Measurements from ENCODE around the gene RUVBL1.

RUVBL1 gene

GRCh38 chr3:128066114-128066513 lies 57.5 kb downstream of the RUVBL1 start:
- DNase-seq = no peak

DNA sequence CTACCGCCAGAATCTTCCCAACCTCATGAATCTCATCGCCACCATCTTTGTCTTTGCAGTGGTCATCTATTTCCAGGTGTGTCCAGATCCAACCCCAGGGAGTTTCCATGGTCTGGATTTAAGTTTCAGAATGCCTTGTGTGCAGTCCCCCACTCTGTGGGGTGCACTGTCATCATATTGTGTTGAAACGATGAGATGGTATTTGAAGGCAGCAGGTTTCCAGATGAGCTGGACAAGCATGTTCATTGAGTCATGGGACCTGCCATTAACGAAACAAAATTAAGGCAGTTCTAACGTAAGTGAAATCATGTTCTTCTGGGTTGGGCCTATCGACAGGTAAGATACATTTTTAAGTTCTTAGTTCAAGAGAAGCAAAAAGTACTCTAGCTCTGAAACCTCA lies 58.6 kb downstream of the RUVBL1 start:
- DNase-seq = no peak

GRCh38 chr3:128063865-128064264 lies 59.7 kb downstream of the RUVBL1 start:
- DNase-seq = no peak

- no peak for DNase-seq
Measured at GRCh38 chr3:128062033-128062745, 61.4 kb downstream of the RUVBL1 start.

- DNase-seq = peak; percentile 97
Measured at GRCh38 chr3:128060473-128061381, 62.9 kb downstream of the RUVBL1 start.

DNA sequence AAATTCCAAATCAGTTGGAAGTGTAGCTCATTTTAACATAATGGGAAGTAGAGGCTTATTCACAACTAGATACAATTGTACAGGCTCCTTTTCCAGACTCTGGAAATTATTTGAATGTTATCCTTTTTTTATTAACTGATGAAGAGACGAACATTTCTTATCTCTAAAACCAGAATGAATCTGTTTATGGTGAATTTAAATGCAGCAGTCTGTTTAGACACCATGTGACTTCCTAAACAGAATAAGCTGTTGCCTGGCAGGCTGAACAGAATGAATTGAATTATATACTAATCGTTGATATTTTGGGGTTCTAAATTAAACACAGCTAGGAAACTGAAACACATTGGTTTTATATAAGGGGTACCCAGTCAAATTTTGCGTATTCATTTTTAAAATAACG lies 67.4 kb downstream of the RUVBL1 start:
- no peak for DNase-seq

GRCh38 chr3:128054367-128054766 lies 69.2 kb downstream of the RUVBL1 start:
- peak; percentile 68 for DNase-seq

DNA sequence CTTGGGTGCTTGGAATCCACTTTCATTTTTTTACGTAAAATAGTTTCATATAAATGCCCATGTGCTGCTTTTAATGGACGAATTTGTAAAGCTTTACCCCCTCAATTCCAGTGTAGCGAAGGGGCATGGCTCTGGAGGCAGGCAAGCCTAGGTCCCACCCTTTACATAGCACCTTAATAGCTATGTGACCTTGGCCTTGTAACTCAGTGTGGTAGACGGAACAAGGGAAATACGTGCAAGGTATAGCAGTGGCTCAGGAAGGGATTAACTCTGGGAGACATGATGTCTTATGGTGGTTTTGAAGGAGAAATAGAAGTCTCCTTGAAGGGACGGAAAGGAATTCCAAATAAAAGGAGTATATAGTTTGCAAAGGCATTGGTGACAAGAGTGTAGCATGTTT lies 70.0 kb downstream of the RUVBL1 start:
- no peak for DNase-seq

- no peak for DNase-seq
Measured at GRCh38 chr3:128052595-128053351, 70.8 kb downstream of the RUVBL1 start.

GRCh38 chr3:128051837-128052594 lies 71.6 kb downstream of the RUVBL1 start, which contains the start of gene SEC61A1:
Gene SEC61A1, plus strand, starts transcription at chr3:128052437. Its CDS starts 116 bp downstream, at chr3:128052553.
- DNase-seq = peak; percentile 96

DNA sequence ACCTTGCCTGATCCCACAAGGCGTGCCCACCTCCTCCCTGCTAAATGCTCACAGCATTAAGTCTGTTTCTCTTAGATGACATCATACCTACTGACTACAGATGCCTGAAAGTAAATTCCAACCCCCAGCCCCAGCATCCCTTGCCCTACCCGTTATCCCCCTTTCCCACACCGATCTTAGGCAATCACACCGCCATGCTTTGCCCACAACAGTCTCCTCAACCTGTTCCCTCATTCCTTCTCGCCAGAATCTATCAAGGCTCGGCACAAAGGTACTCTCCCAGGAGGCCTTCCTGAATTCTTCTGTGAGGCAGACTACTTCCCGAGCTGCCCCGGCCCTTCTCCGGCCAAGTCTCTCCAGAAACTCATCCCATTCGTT lies 72.2 kb downstream of the RUVBL1 start:
- peak; percentile 31 for DNase-seq

- DNase-seq = peak; percentile 26
Measured at GRCh38 chr3:128050597-128050996, 73.0 kb downstream of the RUVBL1 start.

- DNase-seq = no peak
Measured at GRCh38 chr3:128041344-128041743, 82.3 kb downstream of the RUVBL1 start.

DNA sequence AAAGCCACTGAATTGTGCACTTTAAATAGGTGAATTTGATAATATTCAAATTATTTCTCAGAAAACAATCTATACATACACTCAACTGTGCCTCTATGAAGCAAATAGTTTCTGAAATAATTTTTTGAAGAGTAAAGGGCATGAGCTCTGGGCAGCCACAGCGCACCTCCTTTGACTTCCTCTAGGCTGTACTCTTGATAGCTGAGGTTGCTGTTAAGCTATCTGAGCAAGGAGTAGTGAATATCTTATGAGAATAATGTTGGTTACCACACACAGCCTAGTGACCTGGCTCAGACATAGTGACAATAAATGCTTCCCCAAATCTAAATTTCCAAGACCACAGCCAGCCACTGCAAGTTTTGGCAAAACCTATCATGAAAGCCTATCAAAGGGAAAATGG lies 83.0 kb downstream of the RUVBL1 start:
- no peak for DNase-seq

DNA sequence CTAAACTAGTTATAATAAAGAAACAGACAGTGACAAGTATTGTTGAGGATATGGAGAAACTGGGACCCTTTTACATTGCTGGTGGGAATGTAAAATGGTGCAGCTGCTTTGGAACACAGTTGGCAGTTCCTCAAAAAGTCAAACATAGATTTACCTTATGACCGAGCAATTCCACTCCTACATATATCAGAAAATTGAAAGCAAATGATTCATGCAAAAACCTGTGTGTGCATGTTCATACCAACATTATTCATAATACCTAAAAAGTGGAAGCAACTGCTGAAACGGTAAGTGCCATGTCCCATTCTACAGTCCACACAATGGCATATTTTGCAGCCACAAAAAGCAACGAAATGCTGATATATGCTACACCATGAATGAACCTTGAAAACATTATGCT lies 83.6 kb downstream of the RUVBL1 start:
- DNase-seq = no peak

- DNase-seq = no peak
Measured at GRCh38 chr3:128036119-128036518, 87.5 kb downstream of the RUVBL1 start.

DNA sequence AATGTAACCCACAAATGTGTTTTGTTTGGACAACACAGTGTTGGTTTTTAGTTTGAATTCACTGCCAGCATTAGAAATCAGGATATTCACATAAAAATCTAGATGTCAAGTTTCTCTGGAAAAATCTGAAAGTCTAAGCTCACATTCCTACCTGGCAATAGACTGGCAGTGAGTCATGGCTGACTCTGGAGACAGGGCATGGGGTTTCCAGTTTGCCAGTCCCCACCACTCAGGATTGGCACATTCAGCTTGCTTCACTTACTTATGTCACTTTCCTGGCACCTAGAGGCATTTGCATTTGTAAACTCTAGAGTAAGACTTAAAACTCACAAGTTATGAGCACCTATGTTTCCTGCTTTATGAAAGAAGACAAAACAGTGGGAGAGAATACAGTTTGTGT lies 90.5 kb downstream of the RUVBL1 start:
- no peak for DNase-seq

All from fibroblast of skin of right biceps (primary cell).